ENCODE data around the gene KIAA0232.

- no peak for TF ChIP-seq CTCF (IDR thresholded peaks at IDR 0.05; ENCODE audit: insufficient read depth, low read length, poor library complexity, severe bottlenecking)
- TF ChIP-seq EZH2phosphoT487 (conservative IDR thresholded peaks at IDR 0.05; ENCODE audit: low read length) = no peak
These were observed 107.3 kb downstream of the KIAA0232 start for GRCh38 chr4:6889736-6890324.

Measured in SU-DHL-6 (cell line).